ENCODE results near the gene NOCT.

NOCT gene

DNA sequence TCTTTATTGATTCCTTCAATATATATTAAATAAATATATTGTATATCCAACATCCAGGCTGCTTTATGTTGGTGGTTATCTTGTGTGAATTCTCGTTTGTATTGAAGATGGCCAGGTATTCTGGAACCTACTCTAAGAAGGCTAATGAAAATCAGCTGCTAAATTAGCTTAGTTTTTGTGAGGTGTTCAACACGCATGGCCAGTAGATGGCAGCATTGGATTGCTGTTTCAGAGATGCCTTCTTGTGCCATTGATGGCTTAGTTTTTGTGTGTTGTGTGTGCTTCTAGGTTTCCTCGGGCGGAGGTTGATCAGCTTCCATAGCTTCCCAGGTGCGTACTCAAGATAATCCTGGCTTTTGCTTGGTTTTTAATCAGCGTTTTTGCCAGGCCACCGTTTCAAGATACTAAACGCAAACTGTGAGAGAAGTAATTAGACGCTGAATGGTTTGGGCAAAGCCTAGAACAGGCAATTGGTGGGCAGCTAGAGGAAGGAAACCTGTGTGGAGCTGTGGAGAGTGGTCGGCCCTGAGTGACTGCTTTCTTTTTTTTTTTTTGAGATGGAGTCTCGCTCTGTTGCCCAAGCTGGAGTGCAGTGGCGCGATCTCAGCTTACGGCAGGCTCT, 15.1 kb downstream of the NOCT start:
- Histone ChIP-seq H3K27ac (ENCODE audit: low read length) (no peak overlapping the region), H4K20me1 (ENCODE audit: insufficient read depth, low read length) (0 out of 2 replicates have a peak, but pooled peaks cover 3% of the 10 kb centered on the region)

DNA sequence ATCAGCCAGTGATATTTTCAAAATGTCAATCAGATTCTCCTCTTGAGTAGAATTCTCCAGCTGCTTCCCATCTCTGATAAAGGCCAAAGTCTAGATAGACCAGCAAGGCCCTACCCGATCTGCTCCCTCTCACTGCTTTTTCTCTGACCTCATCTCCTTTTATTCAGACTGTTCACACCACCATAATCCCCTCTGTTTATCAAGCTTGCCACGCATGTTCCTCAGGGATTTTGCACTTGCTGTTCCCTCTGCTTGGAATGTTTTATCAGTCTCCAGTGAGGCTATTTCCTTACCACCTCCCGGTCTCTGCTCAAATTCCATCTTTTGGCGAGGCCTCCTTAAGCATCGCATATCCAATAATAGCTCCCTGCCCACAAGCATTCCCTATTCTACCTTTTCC, 20.1 kb downstream of the NOCT start:
- Histone ChIP-seq H3K4me3 (ENCODE audit: low read length) (no peak overlapping the region), H3K4me1 (ENCODE audit: low read length) (no peaks in the 10 kb centered on the region), H4K20me1 (ENCODE audit: insufficient read depth, low read length) (peaks cover 3% of the 10 kb centered on the region; the same call in 1 of the 2 replicates), H3K9me2 (replicated peaks; ENCODE audit: insufficient read depth, low read length) (no peaks in the 10 kb centered on the region), H3K36me3 (replicated peaks; ENCODE audit: insufficient read depth, low read length) (no peaks in the 10 kb centered on the region), H3K27ac (ENCODE audit: low read length) (no peak overlapping the region), H3K79me2 (ENCODE audit: low read length) (peaks cover 89% of the 10 kb centered on the region), H2AFZ (ENCODE audit: low read length) (no peak overlapping the region), H3K9ac (ENCODE audit: low read length) (no peak overlapping the region), H3K4me2 (ENCODE audit: low read depth, low read length) (no peak overlapping the region), H3K9me3 (replicated peaks; ENCODE audit: insufficient read depth, low read length) (no peaks in the 10 kb centered on the region), H3K27me3 (replicated peaks; ENCODE audit: insufficient read depth, low read length) (no peaks in the 10 kb centered on the region), H3F3A (ENCODE audit: insufficient read depth, low read length) (no peaks in the 10 kb centered on the region)
- DNase-seq, result no peak
- TF ChIP-seq EZH2 (optimal IDR thresholded peaks at IDR 0.05; ENCODE audit: low read depth, low read length) (no peak), CTCF (IDR thresholded peaks at IDR 0.05; ENCODE audit: low read length) (no peak), EZH2phosphoT487 (IDR thresholded peaks at IDR 0.05; ENCODE audit: low read length) (no peak)

More for the DNA sequence above, 15.1 kb downstream of the NOCT start:
- Histone ChIP-seq H3K9ac (ENCODE audit: low read length) (no peak overlapping the region), H3K4me1 (ENCODE audit: low read length) (no peaks in the 10 kb centered on the region), H2AFZ (ENCODE audit: low read length) (no peak overlapping the region), H3K9me3 (replicated peaks; ENCODE audit: insufficient read depth, low read length) (no peaks in the 10 kb centered on the region), H3K79me2 (ENCODE audit: low read length) (peaks cover 92% of the 10 kb centered on the region), H3K36me3 (replicated peaks; ENCODE audit: insufficient read depth, low read length) (no peaks in the 10 kb centered on the region), H3F3A (ENCODE audit: insufficient read depth, low read length) (no peaks in the 10 kb centered on the region; the same call in 1 of the 2 replicates), H3K27me3 (replicated peaks; ENCODE audit: insufficient read depth, low read length) (no peaks in the 10 kb centered on the region), H3K4me3 (ENCODE audit: low read length) (no peak overlapping the region), H3K9me2 (replicated peaks; ENCODE audit: insufficient read depth, low read length) (no peaks in the 10 kb centered on the region), H3K4me2 (ENCODE audit: low read depth, low read length) (no peak overlapping the region)
- DNase-seq, result peak; percentile 79
- TF ChIP-seq EZH2phosphoT487 (IDR thresholded peaks at IDR 0.05; ENCODE audit: low read length), result no peak
- no peak for TF ChIP-seq EZH2 (optimal IDR thresholded peaks at IDR 0.05; ENCODE audit: low read depth, low read length)
- TF ChIP-seq CTCF (IDR thresholded peaks at IDR 0.05; ENCODE audit: low read length), result peak; percentile 81

- H3K36me3 ChIP-seq (replicated peaks; ENCODE audit: insufficient read depth, low read length), result no peaks in the 10 kb centered on the region
- peaks cover 87% of the 10 kb centered on the region for H3K79me2 ChIP-seq (ENCODE audit: low read length)
- H3F3A ChIP-seq (ENCODE audit: insufficient read depth, low read length), result peaks cover 4% of the 10 kb centered on the region; the same call in 1 of the 2 replicates
- H4K20me1 ChIP-seq (ENCODE audit: insufficient read depth, low read length), result no peaks in the 10 kb centered on the region; the same call in 1 of the 2 replicates
- H3K9me3 ChIP-seq (replicated peaks; ENCODE audit: insufficient read depth, low read length), result no peaks in the 10 kb centered on the region
- no peaks in the 10 kb centered on the region for H3K27me3 ChIP-seq (replicated peaks; ENCODE audit: insufficient read depth, low read length)
- no peak overlapping the region for H2AFZ ChIP-seq (ENCODE audit: low read length)
- H3K9ac ChIP-seq (ENCODE audit: low read length), result no peak overlapping the region
- 0 out of 2 replicates have a peak, but pooled peaks cover 3% of the 10 kb centered on the region for H3K4me1 ChIP-seq (ENCODE audit: low read length)
- no peak for DNase-seq
- no peaks in the 10 kb centered on the region for H3K9me2 ChIP-seq (replicated peaks; ENCODE audit: insufficient read depth, low read length)
- no peak overlapping the region for H3K27ac ChIP-seq (ENCODE audit: low read length)
- no peak overlapping the region for H3K4me3 ChIP-seq (ENCODE audit: low read length)
- H3K4me2 ChIP-seq (ENCODE audit: low read depth, low read length), result no peak overlapping the region
- TF ChIP-seq CTCF (IDR thresholded peaks at IDR 0.05; ENCODE audit: low read length) (no peak), EZH2 (optimal IDR thresholded peaks at IDR 0.05; ENCODE audit: low read depth, low read length) (no peak), EZH2phosphoT487 (IDR thresholded peaks at IDR 0.05; ENCODE audit: low read length) (no peak)
Measured at GRCh38 chr4:139036885-139037284, 21.3 kb downstream of the NOCT start.

All from MM.1S (cell line).